Liver (tissue), 9 donors: ENCODE measurements around the gene PROX2. TPM values are rescaled to one million over a fixed set of nuclear protein-coding genes. Genes with fewer than 3 reads are reported as not detected.

Experiments used
- DNase-seq: peaks from one replicate; pipeline ENCODE4 v3.0.0-alpha.2; 2017; ENCODE audit warnings: low spot score
- H3K27ac ChIP-seq, 2 donors: one replicate each; pipeline ENCODE4 v1.7.0; 2013; ENCODE audit warnings: inconsistent platforms in 2 of 2, low read length in 2 of 2, control low read depth in 1 of 2, low read depth in 1 of 2, mild to moderate bottlenecking in 1 of 2
- H3K27me3 ChIP-seq, 4 donors: one replicate each; pipeline versions ENCODE4 v1.6.1 to v1.7.0; 2013; ENCODE audit warnings: low read length in 3 of 4, inconsistent platforms in 1 of 4, mild to moderate bottlenecking in 1 of 4, moderate library complexity in 1 of 4; ENCODE audit not compliant: control insufficient read depth in 4 of 4, insufficient read depth in 4 of 4
- H3K36me3 ChIP-seq, 4 donors: one replicate each; pipeline versions ENCODE4 v1.6.1 to v1.7.0; 2013; ENCODE audit warnings: low read length in 3 of 4, mild to moderate bottlenecking in 3 of 4, low read depth in 1 of 4, moderate library complexity in 1 of 4; ENCODE audit not compliant: control insufficient read depth in 4 of 4, insufficient read depth in 3 of 4
- H3K4me1 ChIP-seq, 4 donors: one replicate each; pipeline versions ENCODE4 v1.6.1 to v1.7.0; 2013; ENCODE audit warnings: low read length in 3 of 4, mild to moderate bottlenecking in 3 of 4, moderate library complexity in 1 of 4; ENCODE audit not compliant: control insufficient read depth in 4 of 4, insufficient read depth in 4 of 4
- H3K4me3 ChIP-seq, 3 donors: one replicate each; pipeline versions ENCODE4 v1.6.1 to v1.7.0; 2013; ENCODE audit warnings: low read length in 3 of 3, control low read depth in 1 of 3, low read depth in 1 of 3, mild to moderate bottlenecking in 1 of 3
- H3K9ac ChIP-seq, 2 donors: one replicate each; pipeline ENCODE4 v1.7.0; 2013; ENCODE audit warnings: low read length in 2 of 2, mild to moderate bottlenecking in 2 of 2, moderate library complexity in 2 of 2, control low read depth in 1 of 2, low read depth in 1 of 2
- H3K9me3 ChIP-seq, 4 donors: one replicate each; pipeline versions ENCODE4 v1.6.1 to v1.7.0; 2013; ENCODE audit warnings: low read length in 3 of 4; ENCODE audit not compliant: control insufficient read depth in 4 of 4
- EGR1 ChIP-seq, 2 donors: IDR thresholded peaks; 2 replicates each; pipeline ENCODE4 v1.6.1; 2016 to 2018; ENCODE audit warnings: antibody characterized with exemption in 2 of 2, low read depth in 2 of 2
- FOXA1 ChIP-seq: IDR thresholded peaks from 2 replicates; pipeline ENCODE4 v1.6.1; 2016; ENCODE audit warnings: antibody characterized with exemption
- FOXA2 ChIP-seq: IDR thresholded peaks from 2 replicates; pipeline ENCODE4 v1.6.1; 2016; ENCODE audit warnings: antibody characterized with exemption
- GABPA ChIP-seq, 2 donors: IDR thresholded peaks in 1 of 2; conservative IDR thresholded peaks in 1 of 2; 2 replicates each; pipeline ENCODE4 v1.6.1; 2016; ENCODE audit warnings: antibody characterized with exemption in 2 of 2, mild to moderate bottlenecking in 1 of 2, moderate library complexity in 1 of 2
- HNF4A ChIP-seq, 2 donors: conservative IDR thresholded peaks; 2 replicates each; pipeline ENCODE4 v1.6.1; 2016; ENCODE audit warnings: antibody characterized with exemption in 2 of 2, mild to moderate bottlenecking in 2 of 2
- HNF4G ChIP-seq: IDR thresholded peaks from 2 replicates; pipeline ENCODE4 v1.6.1; 2016; ENCODE audit warnings: antibody characterized with exemption
- JUND ChIP-seq, 2 donors: IDR thresholded peaks; 2 replicates each; pipeline ENCODE4 v1.6.1; 2016; ENCODE audit warnings: antibody characterized with exemption in 2 of 2
- NR2F2 ChIP-seq: IDR thresholded peaks from 2 replicates; pipeline ENCODE4 v1.6.1; 2016; ENCODE audit warnings: antibody characterized with exemption
- RAD21 ChIP-seq, 2 donors: IDR thresholded peaks; 2 replicates each; pipeline ENCODE4 v1.6.1; 2016; ENCODE audit warnings: antibody characterized with exemption in 2 of 2, mild to moderate bottlenecking in 2 of 2
- RXRA ChIP-seq, 2 donors: IDR thresholded peaks; 2 replicates each; pipeline ENCODE4 v1.6.1; 2017 to 2018; ENCODE audit warnings: antibody characterized with exemption in 2 of 2, mild to moderate bottlenecking in 1 of 2
- SP1 ChIP-seq: IDR thresholded peaks from 2 replicates; pipeline ENCODE4 v1.6.1; 2018; ENCODE audit warnings: antibody characterized with exemption, mild to moderate bottlenecking
- TAF1 ChIP-seq: conservative IDR thresholded peaks from 2 replicates; pipeline ENCODE4 v1.6.1; 2016; ENCODE audit warnings: antibody characterized with exemption, mild to moderate bottlenecking
- YY1 ChIP-seq: IDR thresholded peaks from 2 replicates; pipeline ENCODE4 v1.6.1; 2016; ENCODE audit warnings: antibody characterized with exemption, mild to moderate bottlenecking
- ZBTB33 ChIP-seq: IDR thresholded peaks from 2 replicates; pipeline ENCODE4 v1.6.1; 2016; ENCODE audit warnings: antibody characterized with exemption
- WGBS: extraction: QIAGEN DNeasy Blood & Tissue Kit; methylation state at CpG from one replicate; pipeline ENCODE4 v1.1.7; 2013; 5-methylcytosine and 5-hydroxymethylcytosine counted together
- polyA plus RNA-seq, 2 donors: library from polyadenylated mRNA; stranded (reverse) in 1 of 2; unstranded in 1 of 2; fragments of 200-250 nt in 1 of 2; fragments of >200 nt in 1 of 2; fragmentation: Nextera tagmentation in 1 of 2; extraction: Ambion mirVana in 1 of 2; gene quantifications; one replicate each; pipeline versions ENCODE4 v1.2.1 to v1.2.3, GENCODE V29; 2013 to 2015
- total RNA-seq, 2 donors: library from RNA; depleted of rRNA; stranded (reverse); fragments of >200 nt; gene quantifications; one replicate each; pipeline ENCODE4 v1.2.3, GENCODE V29; 2014
- TF ChIP-seq, protein P1 (sequence below): IDR thresholded peaks from 2 replicates; pipeline ENCODE4 v1.6.1; 2016; ENCODE audit warnings: antibody characterized with exemption
- TF ChIP-seq, protein P2 (sequence below): IDR thresholded peaks from 2 replicates; pipeline ENCODE4 v1.6.1; 2016; ENCODE audit warnings: antibody characterized with exemption
- TF ChIP-seq, protein P3 (sequence below): fragments of 150-350 bp; IDR thresholded peaks from 2 replicates; pipeline ENCODE4 v1.5.1; 2017; ENCODE audit warnings: improper control_type of control experiment, low read depth, low read length; ENCODE audit not compliant: missing input control
- donor health status: healthy.
- donor health status: healthy.
- donor health status: healthy.
- donor health status: healthy.
- donor health status: healthy.

Gene PROX2
- total and polyA plus RNA-seq, 4 donors: 0.06 TPM; not detected in 3

DNA sequence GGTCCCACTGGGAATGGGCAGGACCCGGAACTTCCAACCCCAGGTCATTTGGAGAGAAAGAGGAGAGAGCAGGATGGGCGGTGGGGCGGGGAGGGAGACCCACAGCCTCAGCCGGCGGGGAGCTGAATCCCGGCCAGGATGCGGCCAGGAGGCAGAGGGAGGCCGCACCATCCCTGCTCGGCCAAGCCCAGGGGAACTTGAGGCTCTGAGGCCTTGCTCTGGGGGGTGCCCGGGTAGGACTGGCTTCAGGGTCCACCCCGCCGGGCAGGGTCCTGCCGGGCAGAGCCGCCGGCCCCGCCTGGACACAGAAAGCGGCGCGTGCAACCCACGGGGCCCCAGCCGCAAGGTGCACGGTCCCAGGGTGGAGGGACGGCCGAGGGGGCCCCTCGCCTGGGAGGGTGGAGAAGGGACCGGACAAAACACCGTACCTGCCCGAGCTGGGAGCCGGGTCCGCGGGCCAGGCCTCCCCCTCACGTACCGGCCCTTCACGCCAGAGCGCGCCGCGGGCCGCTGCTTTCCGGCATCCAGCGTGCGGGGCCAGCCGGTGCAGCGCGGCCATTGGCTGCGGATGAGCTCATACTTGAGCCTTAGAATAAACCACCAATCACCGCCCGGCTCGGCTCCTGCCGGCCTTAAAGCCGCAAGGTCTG lies 46.9 kb upstream of the PROX2 start, which contains the start of gene RPS6KL1:
RPS6KL1 (minus strand) TSS at position 509 of the 650 bp plus-strand sequence. CDS start 1,719 bp downstream, outside the sequence.
- no peak for TF ChIP-seq EGR1 (IDR thresholded peaks at IDR 0.05; ENCODE audit: low read depth in 2 of 2)
- TF ChIP-seq, protein P1, sequence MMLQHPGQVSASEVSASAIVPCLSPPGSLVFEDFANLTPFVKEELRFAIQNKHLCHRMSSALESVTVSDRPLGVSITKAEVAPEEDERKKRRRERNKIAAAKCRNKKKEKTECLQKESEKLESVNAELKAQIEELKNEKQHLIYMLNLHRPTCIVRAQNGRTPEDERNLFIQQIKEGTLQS: no peak
- no peak for TF ChIP-seq NR2F2
- TF ChIP-seq SP1: no peak
- no peak for TF ChIP-seq HNF4A (conservative IDR thresholded peaks at IDR 0.05)
- TF ChIP-seq FOXA2: no peak
- TF ChIP-seq RXRA (IDR thresholded peaks at IDR 0.05): no peak
- TF ChIP-seq, protein P2, sequence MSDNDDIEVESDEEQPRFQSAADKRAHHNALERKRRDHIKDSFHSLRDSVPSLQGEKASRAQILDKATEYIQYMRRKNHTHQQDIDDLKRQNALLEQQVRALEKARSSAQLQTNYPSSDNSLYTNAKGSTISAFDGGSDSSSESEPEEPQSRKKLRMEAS: no peak
- TF ChIP-seq GABPA (IDR thresholded peaks at IDR 0.05 in 1 of 2, conservative IDR thresholded peaks at IDR 0.05 in 1 of 2): no peak
- TF ChIP-seq FOXA1: no peak
- no peak for TF ChIP-seq ZBTB33
- no peaks in the 10 kb centered on the region for H3K36me3 ChIP-seq
- WGBS: 7% methylated on average over 51 of the region's 51 CpGs
- H3K4me3 ChIP-seq: peak within 1 kb of the TSS; percentile 63 to 77 (median 67)
- no peak within 1 kb of the TSS for H3K9ac ChIP-seq
- no peak within 1 kb of the TSS for H3K27ac ChIP-seq
- peaks cover 0 to 11% (median 3%) of the 10 kb centered on the region in 4 donors for H3K4me1 ChIP-seq
- H3K9me3 ChIP-seq: no peaks in the 10 kb centered on the region
- peaks cover 0 to 2% (median 0%) of the 10 kb centered on the region in 4 donors for H3K27me3 ChIP-seq
- peak; percentile 81 for DNase-seq

DNA sequence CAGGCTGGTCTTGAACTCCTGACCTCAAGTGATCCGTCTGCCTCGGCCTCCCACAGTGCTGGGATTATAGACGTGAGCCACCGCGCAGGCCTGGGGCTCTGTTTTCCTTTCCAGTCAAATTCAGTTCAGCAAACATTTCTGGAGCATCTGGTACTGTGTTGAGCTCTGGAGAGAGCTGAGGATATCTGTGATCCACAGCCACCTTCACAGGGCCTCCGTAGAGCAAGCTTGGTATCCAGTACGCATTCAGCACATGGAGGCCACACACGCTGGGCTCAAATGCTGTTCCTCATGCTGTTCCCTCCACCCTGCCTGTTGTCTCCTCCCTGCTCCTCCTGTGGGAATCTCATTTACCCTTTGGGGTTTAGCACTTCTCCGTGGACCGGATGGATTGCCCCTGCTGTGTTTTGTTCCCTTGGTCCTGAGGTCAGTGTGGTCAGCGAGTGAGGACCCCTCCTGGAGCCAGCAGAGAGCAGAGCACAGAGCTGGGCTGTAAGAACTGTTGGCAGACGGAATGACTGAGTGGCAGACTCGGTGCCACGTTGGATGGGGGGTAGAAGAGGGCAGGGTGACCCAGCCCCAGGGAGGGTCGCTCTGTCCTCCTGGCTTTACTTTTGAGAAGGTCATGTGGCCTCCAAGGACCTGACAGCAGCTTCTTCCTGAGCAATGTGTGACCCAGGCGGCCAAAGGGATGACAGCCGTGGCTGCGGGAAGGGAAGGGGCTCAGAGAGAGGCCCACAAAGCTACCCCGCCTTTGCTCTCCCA lies 46.2 kb upstream of the PROX2 start:
- no peaks in the 10 kb centered on the region for H3K36me3 ChIP-seq
- 83% methylated on average over 19 of the region's 19 CpGs for WGBS
- H3K27ac ChIP-seq: no peak overlapping the region
- no peaks in the 10 kb centered on the region for H3K9me3 ChIP-seq
- no peak overlapping the region for H3K9ac ChIP-seq
- TF ChIP-seq YY1 (no peak), RAD21 (IDR thresholded peaks at IDR 0.05) (no peak), GABPA (IDR thresholded peaks at IDR 0.05 in 1 of 2, conservative IDR thresholded peaks at IDR 0.05 in 1 of 2) (no peak), NR2F2 (no peak), TAF1 (no peak), HNF4G (no peak), HNF4A (conservative IDR thresholded peaks at IDR 0.05) (no peak), JUND (IDR thresholded peaks at IDR 0.05) (no peak), FOXA1 (no peak), RXRA (IDR thresholded peaks at IDR 0.05) (no peak)
- TF ChIP-seq, protein P3, sequence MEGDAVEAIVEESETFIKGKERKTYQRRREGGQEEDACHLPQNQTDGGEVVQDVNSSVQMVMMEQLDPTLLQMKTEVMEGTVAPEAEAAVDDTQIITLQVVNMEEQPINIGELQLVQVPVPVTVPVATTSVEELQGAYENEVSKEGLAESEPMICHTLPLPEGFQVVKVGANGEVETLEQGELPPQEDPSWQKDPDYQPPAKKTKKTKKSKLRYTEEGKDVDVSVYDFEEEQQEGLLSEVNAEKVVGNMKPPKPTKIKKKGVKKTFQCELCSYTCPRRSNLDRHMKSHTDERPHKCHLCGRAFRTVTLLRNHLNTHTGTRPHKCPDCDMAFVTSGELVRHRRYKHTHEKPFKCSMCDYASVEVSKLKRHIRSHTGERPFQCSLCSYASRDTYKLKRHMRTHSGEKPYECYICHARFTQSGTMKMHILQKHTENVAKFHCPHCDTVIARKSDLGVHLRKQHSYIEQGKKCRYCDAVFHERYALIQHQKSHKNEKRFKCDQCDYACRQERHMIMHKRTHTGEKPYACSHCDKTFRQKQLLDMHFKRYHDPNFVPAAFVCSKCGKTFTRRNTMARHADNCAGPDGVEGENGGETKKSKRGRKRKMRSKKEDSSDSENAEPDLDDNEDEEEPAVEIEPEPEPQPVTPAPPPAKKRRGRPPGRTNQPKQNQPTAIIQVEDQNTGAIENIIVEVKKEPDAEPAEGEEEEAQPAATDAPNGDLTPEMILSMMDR: no peak
- DNase-seq: no peak
- H3K4me1 ChIP-seq: peaks cover 0 to 13% (median 3%) of the 10 kb centered on the region in 4 donors
- peaks cover 0 to 2% (median 0%) of the 10 kb centered on the region in 4 donors for H3K27me3 ChIP-seq
- peak overlapping the region in 2 of 3 donors; percentile 67 to 77 for H3K4me3 ChIP-seq
